Measurements from ENCODE around the gene C20orf204.

DNA sequence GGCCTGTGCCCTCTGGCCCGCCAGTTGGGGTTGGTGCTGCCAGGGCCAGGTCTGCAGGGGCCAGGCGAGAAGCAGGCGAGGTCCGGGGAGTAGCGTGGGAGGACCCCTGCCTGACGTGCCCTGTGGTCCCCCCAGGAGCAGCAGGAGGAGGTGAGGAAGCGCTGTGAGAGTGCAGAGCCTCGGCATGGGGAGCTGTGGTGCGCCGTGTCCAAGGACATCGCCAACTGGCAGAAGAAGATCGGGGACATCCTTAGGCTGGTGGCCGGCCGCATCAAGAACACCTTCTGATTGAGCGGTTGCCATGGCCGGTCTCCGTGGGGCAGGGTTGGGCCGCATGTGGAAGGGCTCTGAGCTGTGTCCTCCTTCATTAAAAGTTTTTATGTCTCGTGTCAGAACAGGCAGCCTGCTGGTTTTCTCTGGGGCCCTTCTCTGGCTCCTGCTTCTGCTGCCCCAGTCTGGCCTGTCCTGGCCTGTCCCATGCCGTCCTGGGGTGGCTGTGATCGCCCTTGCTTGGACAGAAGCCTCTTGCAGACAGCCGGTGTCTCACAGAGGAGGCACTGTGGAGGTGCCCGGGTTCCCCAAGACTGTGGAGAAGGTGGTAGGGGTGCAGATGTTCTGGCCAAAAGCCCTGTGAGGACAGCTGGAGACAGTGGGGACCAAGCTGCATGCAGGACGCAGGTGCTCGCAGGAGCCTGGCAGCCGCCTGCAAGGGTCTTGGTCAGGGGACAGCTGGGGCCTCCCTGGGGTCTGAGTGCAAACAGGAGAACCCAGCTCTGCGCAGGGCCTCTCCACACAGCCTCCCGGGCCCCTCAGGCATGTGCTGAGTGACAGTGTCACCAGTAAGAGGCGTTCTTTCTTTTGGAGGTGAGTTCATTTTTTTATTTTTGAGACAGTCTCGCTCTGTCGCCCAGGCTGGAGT lies 3.0 kb upstream of the C20orf204 start:
- TF ChIP-seq, protein P1, sequence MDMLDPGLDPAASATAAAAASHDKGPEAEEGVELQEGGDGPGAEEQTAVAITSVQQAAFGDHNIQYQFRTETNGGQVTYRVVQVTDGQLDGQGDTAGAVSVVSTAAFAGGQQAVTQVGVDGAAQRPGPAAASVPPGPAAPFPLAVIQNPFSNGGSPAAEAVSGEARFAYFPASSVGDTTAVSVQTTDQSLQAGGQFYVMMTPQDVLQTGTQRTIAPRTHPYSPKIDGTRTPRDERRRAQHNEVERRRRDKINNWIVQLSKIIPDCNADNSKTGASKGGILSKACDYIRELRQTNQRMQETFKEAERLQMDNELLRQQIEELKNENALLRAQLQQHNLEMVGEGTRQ (IDR thresholded peaks at IDR 0.05; ENCODE audit: low read depth, low read length) = no peak
- TF ChIP-seq POLR2A (IDR thresholded peaks at IDR 0.05; ENCODE audit: low read depth, low read length) (no peak), MAFK (IDR thresholded peaks at IDR 0.05; ENCODE audit: low read depth, low read length) (no peak), CHD1 (IDR thresholded peaks at IDR 0.05; ENCODE audit: low read depth, low read length) (no peak), RFX5 (IDR thresholded peaks at IDR 0.05; ENCODE audit: low read depth, low read length) (no peak), BHLHE40 (IDR thresholded peaks at IDR 0.05; ENCODE audit: low read depth, low read length) (no peak), RAD21 (IDR thresholded peaks at IDR 0.05; ENCODE audit: low read length) (no peak), CEBPB (IDR thresholded peaks at IDR 0.05; ENCODE audit: low read depth, low read length) (no peak)
- TF ChIP-seq, protein P2, sequence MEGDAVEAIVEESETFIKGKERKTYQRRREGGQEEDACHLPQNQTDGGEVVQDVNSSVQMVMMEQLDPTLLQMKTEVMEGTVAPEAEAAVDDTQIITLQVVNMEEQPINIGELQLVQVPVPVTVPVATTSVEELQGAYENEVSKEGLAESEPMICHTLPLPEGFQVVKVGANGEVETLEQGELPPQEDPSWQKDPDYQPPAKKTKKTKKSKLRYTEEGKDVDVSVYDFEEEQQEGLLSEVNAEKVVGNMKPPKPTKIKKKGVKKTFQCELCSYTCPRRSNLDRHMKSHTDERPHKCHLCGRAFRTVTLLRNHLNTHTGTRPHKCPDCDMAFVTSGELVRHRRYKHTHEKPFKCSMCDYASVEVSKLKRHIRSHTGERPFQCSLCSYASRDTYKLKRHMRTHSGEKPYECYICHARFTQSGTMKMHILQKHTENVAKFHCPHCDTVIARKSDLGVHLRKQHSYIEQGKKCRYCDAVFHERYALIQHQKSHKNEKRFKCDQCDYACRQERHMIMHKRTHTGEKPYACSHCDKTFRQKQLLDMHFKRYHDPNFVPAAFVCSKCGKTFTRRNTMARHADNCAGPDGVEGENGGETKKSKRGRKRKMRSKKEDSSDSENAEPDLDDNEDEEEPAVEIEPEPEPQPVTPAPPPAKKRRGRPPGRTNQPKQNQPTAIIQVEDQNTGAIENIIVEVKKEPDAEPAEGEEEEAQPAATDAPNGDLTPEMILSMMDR (conservative IDR thresholded peaks at IDR 0.05; ENCODE audit: low read depth, low read length) = no peak
- TF ChIP-seq, protein P3, sequence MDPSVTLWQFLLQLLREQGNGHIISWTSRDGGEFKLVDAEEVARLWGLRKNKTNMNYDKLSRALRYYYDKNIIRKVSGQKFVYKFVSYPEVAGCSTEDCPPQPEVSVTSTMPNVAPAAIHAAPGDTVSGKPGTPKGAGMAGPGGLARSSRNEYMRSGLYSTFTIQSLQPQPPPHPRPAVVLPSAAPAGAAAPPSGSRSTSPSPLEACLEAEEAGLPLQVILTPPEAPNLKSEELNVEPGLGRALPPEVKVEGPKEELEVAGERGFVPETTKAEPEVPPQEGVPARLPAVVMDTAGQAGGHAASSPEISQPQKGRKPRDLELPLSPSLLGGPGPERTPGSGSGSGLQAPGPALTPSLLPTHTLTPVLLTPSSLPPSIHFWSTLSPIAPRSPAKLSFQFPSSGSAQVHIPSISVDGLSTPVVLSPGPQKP (IDR thresholded peaks at IDR 0.05; ENCODE audit: borderline replicate concordance, low read depth, low read length) = no peak

Data from IMR-90 (cell line).